Naive thymus-derived CD4-positive, alpha-beta T cell (primary cell): ENCODE results near the gene TLCD3B. TPM values are rescaled to one million over a fixed set of nuclear protein-coding genes. Genes with fewer than 3 reads are reported as not detected.

Experiments used
- ATAC-seq: fragments of 150-1000 bp; cut with Tn5 transposase; 2 replicates; pipeline ENCODE4 v1.10.0; 2021; ENCODE audit warnings: mild to moderate bottlenecking, moderate library complexity
- CTCF ChIA-PET: fragments of 350-600 bp; sonication (Branson Sonifier 250); formaldehyde crosslinking; loops from one replicate; lab custom pipeline; 2021; ENCODE audit warnings: antibody characterized with exemption; lab: Charles Lee
- POLR2A ChIA-PET: fragments of 350-600 bp; sonication (Branson Sonifier 250); formaldehyde crosslinking; loops from one replicate; lab custom pipeline; 2021; ENCODE audit warnings: antibody characterized with exemption, inconsistent platforms; lab: Charles Lee
- DNase-seq, 9 donors: peaks; one replicate each; pipeline versions ENCODE4 v3.0.0 to v3.0.0-alpha.2; 2020 to 2022; ENCODE audit warnings: mixed read lengths in 1 of 9
- H3K27ac ChIP-seq: one replicate; pipeline ENCODE4 v1.7.0; 2013; ENCODE audit warnings: mild to moderate bottlenecking, low read depth, low read length, moderate library complexity
- H3K27me3 ChIP-seq, 2 donors: one replicate each; pipeline ENCODE4 v1.7.0; 2013; ENCODE audit warnings: low read length in 2 of 2, mild to moderate bottlenecking in 2 of 2, moderate library complexity in 2 of 2; ENCODE audit not compliant: control insufficient read depth in 2 of 2, insufficient read depth in 2 of 2
- H3K36me3 ChIP-seq, 3 experiments: 1 replicate in 2 of 3; 2 replicates in 1 of 3; pipeline ENCODE4 v1.7.0; 2013; ENCODE audit warnings: low read length in 3 of 3, mild to moderate bottlenecking in 3 of 3, moderate library complexity in 1 of 3; ENCODE audit not compliant: insufficient read depth in 3 of 3, control insufficient read depth in 2 of 3
- H3K4me1 ChIP-seq, 2 donors: one replicate each; pipeline ENCODE4 v1.7.0; 2013; ENCODE audit warnings: low read length in 2 of 2, mild to moderate bottlenecking in 2 of 2, moderate library complexity in 1 of 2; ENCODE audit not compliant: control insufficient read depth in 2 of 2, insufficient read depth in 2 of 2
- H3K4me3 ChIP-seq: 2 replicates; pipeline ENCODE4 v1.7.0; 2013; ENCODE audit warnings: mild to moderate bottlenecking, low read length
- H3K9me3 ChIP-seq, 3 experiments: 1 replicate in 2 of 3; 2 replicates in 1 of 3; pipeline ENCODE4 v1.7.0; 2013; ENCODE audit warnings: low read length in 3 of 3; ENCODE audit not compliant: control insufficient read depth in 2 of 3
- H3K27ac Mint-ChIP-seq, 9 donors: one replicate each; pipeline ENCODE4 v1.8.0; 2020 to 2022; ENCODE audit warnings: mixed read lengths in 9 of 9, mild to moderate bottlenecking in 8 of 9, moderate library complexity in 5 of 9, inconsistent platforms in 2 of 9
- H3K27me3 Mint-ChIP-seq, 5 donors: one replicate each; pipeline ENCODE4 v1.8.0; 2021 to 2022; ENCODE audit warnings: mixed read lengths in 5 of 5, mild to moderate bottlenecking in 1 of 5
- H3K36me3 Mint-ChIP-seq, 5 donors: one replicate each; pipeline ENCODE4 v1.8.0; 2020 to 2022; ENCODE audit warnings: mixed read lengths in 5 of 5, mild to moderate bottlenecking in 3 of 5, inconsistent platforms in 1 of 5
- H3K4me1 Mint-ChIP-seq, 7 donors: one replicate each; pipeline ENCODE4 v1.8.0; 2020 to 2022; ENCODE audit warnings: mixed read lengths in 7 of 7, mild to moderate bottlenecking in 3 of 7, inconsistent platforms in 1 of 7
- H3K4me3 Mint-ChIP-seq, 10 donors: one replicate each; pipeline ENCODE4 v1.8.0; 2020 to 2022; ENCODE audit warnings: mild to moderate bottlenecking in 10 of 10, mixed read lengths in 10 of 10, moderate library complexity in 6 of 10, inconsistent platforms in 2 of 10
- H3K9me3 Mint-ChIP-seq, 11 donors: one replicate each; pipeline ENCODE4 v1.8.0; 2020 to 2022; ENCODE audit warnings: mixed read lengths in 11 of 11, mild to moderate bottlenecking in 4 of 11, inconsistent platforms in 1 of 11, moderate library complexity in 1 of 11
- intact Hi-C, 2 donors: fragments of 100-400 bp; cut with micrococcal nuclease; formaldehyde crosslinking; loops; one replicate each; pipeline ENCODE4 v1.15.1; 2023
- polyA plus RNA-seq, 2 donors: library from polyadenylated mRNA; unstranded; fragments of 300-500 nt; fragmentation: Illumina TruSeq; gene quantifications; one replicate each; pipeline ENCODE4 v1.2.3, GENCODE V29; 2021
- total RNA-seq, 6 experiments: library from RNA in 5 of 6; stranded (reverse) in 5 of 6; gene quantifications; 1 replicate in 5 of 6; 2 replicates in 1 of 6; pipeline ENCODE4 v1.2.3 and lab custom pipeline; 2021 to 2026

Gene TLCD3B
- total and polyA plus RNA-seq, 7 experiments from 2014 or later, result 1.2 to 2.3 TPM; not detected in 5

- intact Hi-C loops, result no loop called here
- Histone ChIP-seq H3K27ac (no peak within 1 kb of the TSS), H3K4me3 (peak within 1 kb of the TSS; percentile 33), H3K9me3 (no peaks in the 10 kb centered on the region), H3K27me3 (peaks cover 0 to 8% of the 10 kb centered on the region in 2 donors), H3K36me3 (no peaks in the 10 kb centered on the region), H3K4me1 (peaks cover 8 to 10% of the 10 kb centered on the region in 2 donors)
- DNase-seq (peak in 5 of 9 donors; percentile 23 to 39 (median 36)), ATAC-seq (peak; percentile 71)
- ChIA-PET CTCF (interaction anchor here (0.6 kb wide), 1 partner anchor 182 kb away, joined by 6 read pairs; no protein-coding TSS in a partner anchor), POLR2A (interaction anchor here (0.6 kb wide), 1 partner anchor 143 kb away, joined by 3 read pairs; no protein-coding TSS in a partner anchor)
- no peaks in the 10 kb centered on the region for H3K36me3 Mint-ChIP-seq
- peaks cover 4 to 11% (median 5%) of the 10 kb centered on the region in 7 donors for H3K4me1 Mint-ChIP-seq
- peaks cover 0 to 41% (median 6%) of the 10 kb centered on the region in 5 donors for H3K27me3 Mint-ChIP-seq
- H3K4me3 Mint-ChIP-seq, result peak within 1 kb of the TSS; percentile 74 to 90 (median 82)
- H3K27ac Mint-ChIP-seq, result peak within 1 kb of the TSS in 4 of 9 donors; percentile 16 to 51 (median 32)
- no peaks in the 10 kb centered on the region for H3K9me3 Mint-ChIP-seq
Measured at GRCh38 chr16:30010844-30011713, 20.0 kb downstream of the TLCD3B start, which contains the start of gene DOC2A. Gene DOC2A, minus strand, starts transcription at chr16:30011027. Its CDS starts 805 bp downstream, at chr16:30010222.

GRCh38 chr16:30009990-30010843 lies 20.9 kb downstream of the TLCD3B start:
- Histone ChIP-seq H3K9me3 (no peaks in the 10 kb centered on the region), H3K27ac (no peak overlapping the region), H3K4me3 (peak overlapping the region; percentile 33), H3K36me3 (no peaks in the 10 kb centered on the region), H3K4me1 (peaks cover 8 to 10% of the 10 kb centered on the region in 2 donors), H3K27me3 (peaks cover 0 to 8% of the 10 kb centered on the region in 2 donors)
- ATAC-seq, result peak; percentile 3
- peaks cover 0 to 39% (median 6%) of the 10 kb centered on the region in 5 donors for H3K27me3 Mint-ChIP-seq
- peaks cover 4 to 11% (median 5%) of the 10 kb centered on the region in 7 donors for H3K4me1 Mint-ChIP-seq
- ChIA-PET POLR2A (no interaction called here), CTCF (interaction anchor here (0.7 kb wide), 1 partner anchor 305 kb away, joined by 5 read pairs; no protein-coding TSS in a partner anchor)
- intact Hi-C loops, result no loop called here
- H3K27ac Mint-ChIP-seq, result peak overlapping the region in 4 of 9 donors; percentile 16 to 51 (median 32)
- no peaks in the 10 kb centered on the region for H3K36me3 Mint-ChIP-seq
- H3K9me3 Mint-ChIP-seq, result no peaks in the 10 kb centered on the region
- DNase-seq, result no peak
- H3K4me3 Mint-ChIP-seq, result peak overlapping the region; percentile 59 to 87 (median 74)

- ChIA-PET CTCF (interaction anchor here (0.7 kb wide), 1 partner anchor 304 kb away, joined by 5 read pairs; no protein-coding TSS in a partner anchor), POLR2A (no interaction called here)
- H3K4me1 Mint-ChIP-seq, result peaks cover 4 to 11% (median 5%) of the 10 kb centered on the region in 7 donors
Measured at GRCh38 chr16:30009085-30009862, 21.8 kb downstream of the TLCD3B start.

GRCh38 chr16:30007378-30007895 lies 23.6 kb downstream of the TLCD3B start:
- intact Hi-C loops, result no loop called here
- Mint-ChIP-seq H3K27me3 (peaks cover 0 to 30% (median 6%) of the 10 kb centered on the region in 5 donors), H3K4me3 (no peak overlapping the region), H3K4me1 (peaks cover 4 to 12% (median 7%) of the 10 kb centered on the region in 7 donors), H3K27ac (no peak overlapping the region), H3K9me3 (no peaks in the 10 kb centered on the region), H3K36me3 (peaks cover 0 to 3% (median 0%) of the 10 kb centered on the region in 5 donors)
- DNase-seq, result no peak
- H3K9me3 ChIP-seq, result no peaks in the 10 kb centered on the region
- CTCF ChIA-PET, result no interaction called here
- peaks cover 0 to 15% (median 0%) of the 10 kb centered on the region in 3 experiments for H3K36me3 ChIP-seq
- no peak for ATAC-seq
- H3K27me3 ChIP-seq, result peaks cover 0 to 8% of the 10 kb centered on the region in 2 donors
- H3K27ac ChIP-seq, result no peak overlapping the region
- peaks cover 8 to 10% of the 10 kb centered on the region in 2 donors for H3K4me1 ChIP-seq
- POLR2A ChIA-PET, result interaction anchor here (0.6 kb wide), 1 partner anchor 35 kb away, joined by 3 read pairs; no protein-coding TSS in a partner anchor
- no peak overlapping the region for H3K4me3 ChIP-seq

More at GRCh38 chr16:30009085-30009862, 21.8 kb downstream of the TLCD3B start:
- Mint-ChIP-seq H3K9me3 (no peaks in the 10 kb centered on the region), H3K36me3 (no peaks in the 10 kb centered on the region), H3K27me3 (peaks cover 0 to 39% (median 6%) of the 10 kb centered on the region in 5 donors), H3K4me3 (peak overlapping the region in 8 of 10 donors; percentile 21 to 87 (median 50)), H3K27ac (peak overlapping the region in 1 of 9 donors; percentile 19)
- Histone ChIP-seq H3K4me3 (no peak overlapping the region), H3K27ac (no peak overlapping the region), H3K4me1 (peaks cover 8 to 10% of the 10 kb centered on the region in 2 donors), H3K36me3 (no peaks in the 10 kb centered on the region), H3K9me3 (no peaks in the 10 kb centered on the region), H3K27me3 (peaks cover 0 to 8% of the 10 kb centered on the region in 2 donors)
- intact Hi-C loops, result no loop called here
- ATAC-seq (no peak), DNase-seq (no peak)

- Mint-ChIP-seq H3K4me1 (peaks cover 0 to 10% (median 5%) of the 10 kb centered on the region in 7 donors), H3K27me3 (peaks cover 0 to 24% (median 2%) of the 10 kb centered on the region in 5 donors), H3K9me3 (no peaks in the 10 kb centered on the region), H3K27ac (peak overlapping the region in 1 of 9 donors; percentile 39), H3K4me3 (no peak overlapping the region), H3K36me3 (peaks cover 0 to 10% (median 0%) of the 10 kb centered on the region in 5 donors)
- no peak for DNase-seq
- H3K9me3 ChIP-seq, result no peaks in the 10 kb centered on the region
- no peak overlapping the region for H3K4me3 ChIP-seq
- H3K36me3 ChIP-seq, result peaks cover 0 to 21% (median 0%) of the 10 kb centered on the region in 3 experiments
- peaks cover 0 to 4% of the 10 kb centered on the region in 2 donors for H3K27me3 ChIP-seq
- CTCF ChIA-PET, result interaction anchor here (2.9 to 3.8 kb wide), 2 partner anchors 306 to 315 kb away, joined by 10 read pairs; no protein-coding TSS in a partner anchor
- no peak for ATAC-seq
- no peak overlapping the region for H3K27ac ChIP-seq
- intact Hi-C loops, result no loop called here
- POLR2A ChIA-PET, result interaction anchor here (0.7 to 3.1 kb wide), 2 partner anchors 11 to 307 kb away, joined by 3 to 10 read pairs; partner anchors contain the start of genes HIRIP3 and INO80E
- H3K4me1 ChIP-seq, result peaks cover 8 to 9% of the 10 kb centered on the region in 2 donors
Measured at GRCh38 chr16:30006659-30007377, 24.3 kb downstream of the TLCD3B start.
